Endothelial cell of umbilical vein (primary cell): ENCODE measurements around the gene UBE2E2. TPM values are rescaled to one million over a fixed set of nuclear protein-coding genes. Genes with fewer than 3 reads are reported as not detected.

Experiments
- BruUV-seq: library from RNA; stranded (reverse); fragments of 400-500 nt; replicated peaks from 2 replicates; lab custom pipeline; 2021; lab: Mats Ljungman, UMichigan
- CTCF ChIA-PET: fragments of 300-600, 350-600 bp; sonication (Branson Sonifier 250); formaldehyde crosslinking; loops from one replicate; lab custom pipeline; 2021; ENCODE audit warnings: antibody characterized with exemption, inconsistent platforms; lab: Charles Lee
- POLR2A ChIA-PET: fragments of 300-600, 350-600 bp; sonication (Branson Sonifier 250); formaldehyde crosslinking; loops from one replicate; lab custom pipeline; 2021; ENCODE audit warnings: antibody characterized with exemption, inconsistent platforms; lab: Charles Lee
- DNase-seq: peaks from one replicate; pipeline ENCODE4 v3.0.0-alpha.2; 2011; ENCODE audit warnings: low read depth, low spot score
- FAIRE-seq: peaks from 2 replicates; lab custom pipeline; 2011; peaks lifted over from hg19 to GRCh38; lab: Jason Lieb, UNC
- H2AFZ ChIP-seq: 2 replicates; pipeline ENCODE4 v1.6.0; 2012; ENCODE audit warnings: low read depth, low read length, control low read depth, inconsistent platforms
- H3K27ac ChIP-seq: 2 replicates; pipeline ENCODE4 v1.5.1; 2011; ENCODE audit warnings: low read depth, mild to moderate bottlenecking, control low read depth, low read length, moderate library complexity; ENCODE audit not compliant: insufficient read depth
- H3K27me3 ChIP-seq, 2 experiments: 2 replicates each; pipeline versions ENCODE4 v1.6.0 to v1.6.1; 2011; ENCODE audit warnings: low read length in 2 of 2, mixed read lengths in 1 of 2; ENCODE audit not compliant: control insufficient read depth in 2 of 2, insufficient read depth in 2 of 2
- H3K36me3 ChIP-seq, 2 experiments: 2 replicates in 1 of 2; 3 replicates in 1 of 2; pipeline ENCODE4 v1.5.1; 2011; ENCODE audit warnings: low read length in 2 of 2, mild to moderate bottlenecking in 1 of 2, moderate library complexity in 1 of 2; ENCODE audit not compliant: control insufficient read depth in 2 of 2, insufficient read depth in 2 of 2; ENCODE audit errors: extremely low read depth in 1 of 2
- H3K4me1 ChIP-seq: 3 replicates; pipeline ENCODE4 v1.5.1; 2011; ENCODE audit warnings: mild to moderate bottlenecking, low read length; ENCODE audit not compliant: control insufficient read depth, insufficient read depth; ENCODE audit errors: extremely low read depth
- H3K4me2 ChIP-seq: 2 replicates; pipeline ENCODE4 v1.6.1; 2011; ENCODE audit warnings: low read length, control low read depth, mixed read lengths; ENCODE audit not compliant: insufficient read depth
- H3K4me3 ChIP-seq, 3 experiments: fragments of 200-600 bp in 1 of 3; sonication (generic), shearing (Covaris generic) in 1 of 3; replicated peaks in 1 of 3; 2 replicates each; pipeline ENCODE4 v1.5.1; 2011 to 2016; ENCODE audit warnings: control low read depth in 3 of 3, low read length in 3 of 3, mild to moderate bottlenecking in 2 of 3, inconsistent platforms in 1 of 3, low read depth in 1 of 3, moderate library complexity in 1 of 3; ENCODE audit not compliant: insufficient read depth in 1 of 3
- H3K79me2 ChIP-seq: 2 replicates; pipeline ENCODE4 v1.6.0; 2012; ENCODE audit warnings: low read length, inconsistent platforms; ENCODE audit not compliant: control insufficient read depth, insufficient read depth
- H3K9ac ChIP-seq: replicated peaks from 2 replicates; pipeline ENCODE3; 2011; ENCODE audit warnings: low read length, control low read depth; ENCODE audit not compliant: insufficient read depth; ENCODE audit errors: extremely low read depth
- H3K9me1 ChIP-seq: replicated peaks from 3 replicates; pipeline ENCODE4 v1.6.0; 2011; ENCODE audit warnings: mild to moderate bottlenecking, low read length; ENCODE audit not compliant: control insufficient read depth, insufficient read depth; ENCODE audit errors: extremely low read depth
- H3K9me3 ChIP-seq: replicated peaks from 2 replicates; pipeline ENCODE4 v1.5.1; 2012; ENCODE audit warnings: low read length, inconsistent platforms; ENCODE audit not compliant: control insufficient read depth, insufficient read depth
- H4K20me1 ChIP-seq: replicated peaks from 2 replicates; pipeline ENCODE3; 2011; ENCODE audit warnings: mild to moderate bottlenecking, low read length; ENCODE audit not compliant: control insufficient read depth, insufficient read depth; ENCODE audit errors: extremely low read depth
- EZH2 ChIP-seq: IDR thresholded peaks from 2 replicates; pipeline ENCODE4 v1.6.1; 2012; ENCODE audit warnings: borderline replicate concordance, low read depth, mild to moderate bottlenecking, moderate library complexity, low read length, inconsistent platforms; ENCODE audit not compliant: severe bottlenecking
- FOS ChIP-seq: IDR thresholded peaks from 2 replicates; pipeline ENCODE4 v1.6.1; 2011; ENCODE audit warnings: mild to moderate bottlenecking, low read length, moderate library complexity, borderline replicate concordance; ENCODE audit not compliant: insufficient read depth
- GATA2 ChIP-seq: IDR thresholded peaks from 2 replicates; pipeline ENCODE4 v1.7.0; 2011; ENCODE audit warnings: low read depth, mild to moderate bottlenecking, moderate library complexity, mixed read lengths, low read length; ENCODE audit not compliant: insufficient read length, insufficient read depth
- JUN ChIP-seq: IDR thresholded peaks from 2 replicates; pipeline ENCODE4 v1.6.1; 2011; ENCODE audit warnings: borderline replicate concordance, low read depth; ENCODE audit not compliant: insufficient read length, insufficient read depth
- MYC ChIP-seq: IDR thresholded peaks from one replicate; pipeline ENCODE4 v1.6.1; 2011; ENCODE audit warnings: mild to moderate bottlenecking, low read depth, low read length
- POLR2A ChIP-seq: IDR thresholded peaks from 2 replicates; pipeline ENCODE4 v1.6.1; 2012; ENCODE audit warnings: low read depth, mild to moderate bottlenecking, control low read depth, low read length
- POLR2AphosphoS5 ChIP-seq: IDR thresholded peaks from 2 replicates; pipeline ENCODE4 v1.6.1; 2012; ENCODE audit warnings: low read depth, mild to moderate bottlenecking, control low read depth, low read length, moderate library complexity; ENCODE audit not compliant: insufficient read depth
- dilution Hi-C: fragments of 300-500 bp; cut with MboI; formaldehyde crosslinking; loops from one replicate; pipeline ENCODE4 v1.15.0; 2019; ENCODE audit warnings: low sequenced_read_pairs; ENCODE audit not compliant: extremely low pct_ligation_motif_present
- intact Hi-C: fragments of 100-400 bp; cut with micrococcal nuclease; formaldehyde crosslinking; loops from one replicate; pipeline ENCODE4 v1.10.0; 2022
- polyA plus RNA-seq, 4 experiments: library from polyadenylated mRNA; depleted of rRNA in 3 of 4; stranded (reverse) in 3 of 4; unstranded in 1 of 4; fragments of >200 nt; gene quantifications; 2 replicates each; pipeline versions ENCODE4 v1.2.1 to v1.2.3, GENCODE V29; 2011 to 2012; ENCODE audit warnings: missing spikeins in 1 of 4
- total RNA-seq: library from RNA; stranded (reverse); gene quantifications from 2 replicates; pipeline ENCODE4 v1.2.3, GENCODE V29; 2021
- TF ChIP-seq, protein P1 (sequence below): IDR thresholded peaks from 2 replicates; pipeline ENCODE4 v1.6.1; 2011; ENCODE audit not compliant: insufficient read depth, insufficient read length
- TF ChIP-seq, protein P2 (sequence below), 2 donors: IDR thresholded peaks; 1 replicate in 1 of 2; 2 replicates in 1 of 2; pipeline ENCODE4 v1.5.1; 2011; ENCODE audit warnings: low read length in 2 of 2, mild to moderate bottlenecking in 2 of 2, moderate library complexity in 2 of 2, control low read depth in 1 of 2, inconsistent platforms in 1 of 2, low read depth in 1 of 2; ENCODE audit not compliant: insufficient read depth in 1 of 2; ENCODE audit errors: extremely low read depth in 1 of 2

The UBE2E2 gene
- total and polyA plus RNA-seq, 2 donors (not counting 3 experiments of a cell fraction or from before 2014, with no cell fraction given), result 37.0 to 45.4 TPM

DNA sequence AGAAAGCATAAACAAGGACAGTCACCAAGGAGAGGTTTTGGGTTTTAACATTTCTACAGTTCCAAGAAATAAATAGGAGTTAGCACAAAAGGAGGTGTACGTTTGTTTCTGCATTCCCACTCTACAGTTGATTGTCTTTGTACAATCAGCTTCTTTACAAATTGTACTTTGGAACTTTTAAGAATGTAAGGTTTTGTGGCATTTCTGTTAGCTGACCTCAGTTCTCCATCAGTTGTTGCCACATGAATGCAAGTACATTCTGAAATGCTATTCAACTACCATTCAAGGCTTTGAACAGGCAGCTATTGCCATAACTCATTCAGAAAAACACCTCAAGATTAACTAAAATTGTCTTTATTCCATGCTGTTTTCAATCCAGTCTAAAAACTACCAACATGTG, 349.4 kb downstream of the UBE2E2 start:
- Histone ChIP-seq H3K9me1 (no peaks in the 10 kb centered on the region), H3K27ac (no peak overlapping the region), H4K20me1 (no peaks in the 10 kb centered on the region), H3K4me3 (no peak overlapping the region), H3K4me2 (no peak overlapping the region), H3K27me3 (no peaks in the 10 kb centered on the region), H2AFZ (no peak overlapping the region), H3K4me1 (no peaks in the 10 kb centered on the region), H3K79me2 (no peaks in the 10 kb centered on the region), H3K9me3 (no peaks in the 10 kb centered on the region), H3K9ac (no peak overlapping the region), H3K36me3 (no peaks in the 10 kb centered on the region)
- ChIA-PET POLR2A (no interaction called here), CTCF (no interaction called here)
- intact Hi-C loops (no loop called here), dilution Hi-C loops (no loop called here)
- FAIRE-seq (no peak), DNase-seq (no peak)
- no TSS peak for BruUV-seq
- TF ChIP-seq JUN (no peak), EZH2 (no peak), MYC (no peak), GATA2 (no peak), POLR2A (no peak), POLR2AphosphoS5 (no peak), FOS (no peak)
- TF ChIP-seq, protein P1, sequence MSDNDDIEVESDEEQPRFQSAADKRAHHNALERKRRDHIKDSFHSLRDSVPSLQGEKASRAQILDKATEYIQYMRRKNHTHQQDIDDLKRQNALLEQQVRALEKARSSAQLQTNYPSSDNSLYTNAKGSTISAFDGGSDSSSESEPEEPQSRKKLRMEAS, result no peak
- TF ChIP-seq, protein P2, sequence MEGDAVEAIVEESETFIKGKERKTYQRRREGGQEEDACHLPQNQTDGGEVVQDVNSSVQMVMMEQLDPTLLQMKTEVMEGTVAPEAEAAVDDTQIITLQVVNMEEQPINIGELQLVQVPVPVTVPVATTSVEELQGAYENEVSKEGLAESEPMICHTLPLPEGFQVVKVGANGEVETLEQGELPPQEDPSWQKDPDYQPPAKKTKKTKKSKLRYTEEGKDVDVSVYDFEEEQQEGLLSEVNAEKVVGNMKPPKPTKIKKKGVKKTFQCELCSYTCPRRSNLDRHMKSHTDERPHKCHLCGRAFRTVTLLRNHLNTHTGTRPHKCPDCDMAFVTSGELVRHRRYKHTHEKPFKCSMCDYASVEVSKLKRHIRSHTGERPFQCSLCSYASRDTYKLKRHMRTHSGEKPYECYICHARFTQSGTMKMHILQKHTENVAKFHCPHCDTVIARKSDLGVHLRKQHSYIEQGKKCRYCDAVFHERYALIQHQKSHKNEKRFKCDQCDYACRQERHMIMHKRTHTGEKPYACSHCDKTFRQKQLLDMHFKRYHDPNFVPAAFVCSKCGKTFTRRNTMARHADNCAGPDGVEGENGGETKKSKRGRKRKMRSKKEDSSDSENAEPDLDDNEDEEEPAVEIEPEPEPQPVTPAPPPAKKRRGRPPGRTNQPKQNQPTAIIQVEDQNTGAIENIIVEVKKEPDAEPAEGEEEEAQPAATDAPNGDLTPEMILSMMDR (IDR thresholded peaks at IDR 0.05; ENCODE audit: extremely low read depth in 1 of 2, insufficient read depth in 1 of 2, low read depth in 1 of 2, low read length in 2 of 2), result no peak
